GM19025 (cell line): Measurements from ENCODE around the gene PCDHGB5.

Source experiments
- ATAC-seq: cut with Tn5 transposase; IDR thresholded peaks from one replicate; pipeline ENCODE4 v1.9.1; 2021; ENCODE audit warnings: mild to moderate bottlenecking, low read depth, moderate library complexity; ENCODE audit not compliant: unreplicated experiment

The PCDHGB5 gene

DNA sequence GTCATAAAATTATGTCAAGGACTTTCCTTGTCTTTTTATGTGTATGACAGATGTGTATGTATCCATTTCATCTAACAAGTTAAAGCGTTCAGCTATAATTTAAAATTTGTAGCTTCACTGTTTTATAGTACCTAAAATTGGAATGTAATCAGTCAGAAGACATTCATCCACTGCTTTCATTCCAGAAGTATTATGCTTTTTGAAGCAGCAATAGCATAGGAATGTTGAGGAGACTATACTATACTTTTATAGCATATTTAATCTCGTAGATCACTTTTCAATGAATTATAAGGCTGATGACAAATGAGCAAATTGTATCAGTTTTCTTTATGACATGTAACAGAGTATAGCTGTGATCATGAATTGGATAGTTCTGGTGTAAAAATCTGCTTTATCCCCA, 39.5 kb downstream of the PCDHGB5 start:
- no peak for ATAC-seq

DNA sequence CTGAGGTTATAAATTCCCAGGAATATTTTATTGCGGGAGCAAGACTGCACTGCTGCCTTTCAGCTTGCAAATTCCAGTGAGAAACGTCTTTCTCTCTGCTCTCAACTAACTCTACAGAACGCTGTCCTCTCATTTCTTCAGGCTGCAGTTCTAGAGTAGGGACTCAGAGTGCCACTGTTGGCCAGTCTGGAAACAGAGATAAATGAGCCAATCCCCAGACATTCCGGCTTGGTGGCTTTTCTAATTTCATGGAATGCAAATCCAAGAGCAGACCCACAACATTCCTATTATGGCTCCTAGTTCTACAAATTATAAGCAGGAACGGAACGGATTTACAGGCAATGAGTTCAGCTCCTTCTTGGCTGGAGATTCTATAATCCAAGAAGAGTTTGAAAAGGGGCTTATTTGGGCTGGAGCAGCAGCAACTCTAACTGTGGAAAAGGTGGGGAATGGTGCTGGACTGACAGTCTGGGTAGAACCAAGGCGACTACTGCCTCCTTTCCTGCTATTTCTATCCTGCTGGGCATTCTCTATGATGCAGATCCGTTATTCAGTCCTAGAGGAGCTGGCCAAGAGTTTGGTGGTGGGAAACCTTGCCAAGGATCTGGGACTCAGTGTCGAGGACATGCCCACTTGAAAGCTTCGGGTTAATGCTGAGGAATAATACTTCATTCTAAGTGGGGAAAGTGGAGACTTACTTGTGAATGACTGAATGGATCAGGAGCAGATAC, 41.8 kb downstream of the PCDHGB5 start:
- no peak for ATAC-seq

DNA sequence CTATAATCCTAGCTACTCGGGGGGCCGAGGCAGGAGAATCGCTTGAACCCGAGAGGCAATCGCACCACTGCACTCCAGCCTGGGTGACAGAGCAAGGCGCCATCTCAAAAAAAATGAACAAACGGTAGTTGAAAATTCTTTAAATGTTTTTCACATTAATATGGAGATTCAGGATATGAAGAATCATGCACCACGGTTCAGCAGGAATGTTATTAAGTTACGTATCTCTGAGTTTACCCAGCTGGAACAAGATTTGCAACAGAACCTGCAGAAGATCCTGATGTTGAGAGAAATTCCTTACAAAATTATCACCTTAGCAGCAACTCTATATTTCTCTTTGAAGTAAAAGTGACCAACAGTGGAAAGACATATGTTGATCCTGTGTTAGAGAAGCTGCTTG, 42.6 kb downstream of the PCDHGB5 start:
- ATAC-seq = no peak

DNA sequence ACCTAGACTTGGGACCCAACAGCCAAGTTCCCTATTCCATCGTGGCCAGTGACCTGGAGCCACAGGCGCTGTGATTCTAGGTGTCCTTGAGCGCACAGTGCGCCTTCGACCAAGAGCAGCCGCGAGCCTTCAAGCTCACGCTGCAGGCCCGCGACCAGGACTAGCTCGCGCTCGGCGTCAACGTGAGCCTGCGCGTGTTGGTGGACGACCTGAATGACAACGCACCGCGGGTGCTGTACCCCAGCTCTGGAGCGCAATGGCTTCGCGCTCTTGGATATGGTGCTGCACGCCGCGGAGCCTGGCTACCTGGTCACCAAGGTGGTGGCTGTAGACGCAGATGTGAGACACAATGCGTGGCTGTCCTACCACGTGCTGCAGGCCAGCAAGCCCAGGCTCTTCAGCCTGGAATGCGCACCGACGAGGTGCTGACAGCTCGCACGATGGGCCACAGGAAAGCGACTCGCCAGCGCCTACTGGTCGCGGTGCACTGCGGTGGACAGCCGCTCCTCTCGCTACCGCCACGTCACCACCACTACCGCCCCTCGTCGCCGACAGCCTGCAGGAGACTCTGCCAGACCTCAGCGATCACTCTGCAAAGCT, 43.9 kb downstream of the PCDHGB5 start:
- ATAC-seq = no peak
